HepG2 (cell line): ENCODE data around the gene CHST4. TPM values are rescaled to one million over a fixed set of nuclear protein-coding genes. Genes with fewer than 3 reads are reported as not detected.

Experiments used
- DMTF1 ChIP-seq: sonication (generic); formaldehyde crosslinking; IDR thresholded peaks from 2 replicates; pipeline ENCODE4 v1.4.0; 2020; ENCODE audit warnings: mild to moderate bottlenecking, missing genetic modification reagents
- ETS1 ChIP-seq: sonication (generic); formaldehyde crosslinking; IDR thresholded peaks from 2 replicates; pipeline ENCODE4 v1.4.0; 2020; ENCODE audit warnings: missing genetic modification reagents
- GLMP ChIP-seq: sonication (generic); formaldehyde crosslinking; IDR thresholded peaks from 2 replicates; pipeline ENCODE4 v1.9.0; 2021; ENCODE audit warnings: missing genetic modification reagents, mild to moderate bottlenecking, borderline replicate concordance
- IRF9 ChIP-seq: sonication (generic); formaldehyde crosslinking; IDR thresholded peaks from 2 replicates; pipeline ENCODE4 v1.8.0; 2022; ENCODE audit warnings: missing genetic modification reagents, mild to moderate bottlenecking, borderline replicate concordance
- JUN ChIP-seq: sonication (generic); formaldehyde crosslinking; IDR thresholded peaks from 2 replicates; pipeline ENCODE4 v1.4.0; 2020; ENCODE audit warnings: mild to moderate bottlenecking, missing genetic modification reagents
- JUND ChIP-seq: sonication (generic); formaldehyde crosslinking; IDR thresholded peaks from 2 replicates; pipeline ENCODE4 v1.8.0; 2022; ENCODE audit warnings: mild to moderate bottlenecking, missing genetic modification reagents
- KAT2B ChIP-seq: fragments of 150-350 bp; IDR thresholded peaks from 2 replicates; pipeline ENCODE4 v1.6.1; 2014; ENCODE audit warnings: low read depth, low read length, borderline replicate concordance
- KLF9 ChIP-seq: IDR thresholded peaks from 2 replicates; pipeline ENCODE4 v1.6.1; 2016; ENCODE audit warnings: low read depth
- PHF21A ChIP-seq: sonication (generic); formaldehyde crosslinking; IDR thresholded peaks from 2 replicates; pipeline ENCODE4 v1.5.0; 2020; ENCODE audit warnings: mild to moderate bottlenecking, missing genetic modification reagents
- RELA ChIP-seq: sonication (generic); formaldehyde crosslinking; IDR thresholded peaks from 2 replicates; pipeline ENCODE4 v1.4.0; 2020; ENCODE audit warnings: missing genetic modification reagents
- THRA ChIP-seq: sonication (generic); formaldehyde crosslinking; IDR thresholded peaks from 2 replicates; pipeline ENCODE4 v1.4.0; 2020; ENCODE audit warnings: missing genetic modification reagents, borderline replicate concordance
- ZNF234 ChIP-seq: sonication (generic); formaldehyde crosslinking; conservative IDR thresholded peaks from 2 replicates; pipeline ENCODE4 v1.5.1; 2020; ENCODE audit warnings: mild to moderate bottlenecking, missing genetic modification reagents
- ZNF496 ChIP-seq: sonication (generic); formaldehyde crosslinking; IDR thresholded peaks from 2 replicates; pipeline ENCODE4 v1.8.1; 2023; ENCODE audit warnings: mild to moderate bottlenecking, moderate library complexity, missing genetic modification reagents; ENCODE audit not compliant: insufficient replicate concordance
- ZNF557 ChIP-seq: sonication (generic); formaldehyde crosslinking; IDR thresholded peaks from 2 replicates; pipeline ENCODE4 v1.4.0; 2020; ENCODE audit warnings: missing genetic modification reagents
- ZNF567 ChIP-seq: sonication (generic); formaldehyde crosslinking; IDR thresholded peaks from 2 replicates; pipeline ENCODE4 v1.8.1; 2023; ENCODE audit warnings: mild to moderate bottlenecking, missing genetic modification reagents, borderline replicate concordance
- ZNF598 ChIP-seq: sonication (generic); formaldehyde crosslinking; IDR thresholded peaks from 2 replicates; pipeline ENCODE4 v1.5.1; 2020; ENCODE audit warnings: mild to moderate bottlenecking, missing genetic modification reagents, borderline replicate concordance
- ZNF839 ChIP-seq: sonication (generic); formaldehyde crosslinking; IDR thresholded peaks from 2 replicates; pipeline ENCODE4 v1.4.0; 2020; ENCODE audit warnings: missing genetic modification reagents, mild to moderate bottlenecking, borderline replicate concordance
- ZSCAN21 ChIP-seq: sonication (generic); formaldehyde crosslinking; IDR thresholded peaks from 2 replicates; pipeline ENCODE4 v1.8.0; 2022; ENCODE audit warnings: mild to moderate bottlenecking, missing genetic modification reagents, moderate library complexity, borderline replicate concordance
- polyA plus RNA-seq, 8 experiments: library from polyadenylated mRNA; depleted of rRNA in 3 of 8; stranded (reverse) in 7 of 8; unstranded in 1 of 8; fragments of >200 nt; fragmentation: Illumina TruSeq in 4 of 8; extraction: Trizol in 4 of 8; gene quantifications; 2 replicates each; pipeline versions ENCODE4 v1.2.1 to v1.2.3, GENCODE V29; 2011 to 2016; ENCODE audit warnings: low read depth in 4 of 8, missing spikeins in 1 of 8, mixed read lengths in 1 of 8; ENCODE audit not compliant: insufficient read depth in 1 of 8
- total RNA-seq, 5 experiments: library from RNA; depleted of rRNA; stranded (reverse); fragments of >200 nt; fragmentation: Illumina TruSeq; extraction: Trizol; gene quantifications; 2 replicates each; pipeline ENCODE4 v1.2.3, GENCODE V29; 2016; ENCODE audit warnings: low read depth in 1 of 5
- TF ChIP-seq, protein P1 (sequence below): sonication (generic); formaldehyde crosslinking; conservative IDR thresholded peaks from 2 replicates; pipeline ENCODE4 v1.4.0; 2020; ENCODE audit warnings: missing genetic modification reagents

Gene CHST4
- total and polyA plus RNA-seq, 2 of the 13 experiments (the other 11 are each of a cell fraction or from before 2014, with no cell fraction given) = not detected

DNA sequence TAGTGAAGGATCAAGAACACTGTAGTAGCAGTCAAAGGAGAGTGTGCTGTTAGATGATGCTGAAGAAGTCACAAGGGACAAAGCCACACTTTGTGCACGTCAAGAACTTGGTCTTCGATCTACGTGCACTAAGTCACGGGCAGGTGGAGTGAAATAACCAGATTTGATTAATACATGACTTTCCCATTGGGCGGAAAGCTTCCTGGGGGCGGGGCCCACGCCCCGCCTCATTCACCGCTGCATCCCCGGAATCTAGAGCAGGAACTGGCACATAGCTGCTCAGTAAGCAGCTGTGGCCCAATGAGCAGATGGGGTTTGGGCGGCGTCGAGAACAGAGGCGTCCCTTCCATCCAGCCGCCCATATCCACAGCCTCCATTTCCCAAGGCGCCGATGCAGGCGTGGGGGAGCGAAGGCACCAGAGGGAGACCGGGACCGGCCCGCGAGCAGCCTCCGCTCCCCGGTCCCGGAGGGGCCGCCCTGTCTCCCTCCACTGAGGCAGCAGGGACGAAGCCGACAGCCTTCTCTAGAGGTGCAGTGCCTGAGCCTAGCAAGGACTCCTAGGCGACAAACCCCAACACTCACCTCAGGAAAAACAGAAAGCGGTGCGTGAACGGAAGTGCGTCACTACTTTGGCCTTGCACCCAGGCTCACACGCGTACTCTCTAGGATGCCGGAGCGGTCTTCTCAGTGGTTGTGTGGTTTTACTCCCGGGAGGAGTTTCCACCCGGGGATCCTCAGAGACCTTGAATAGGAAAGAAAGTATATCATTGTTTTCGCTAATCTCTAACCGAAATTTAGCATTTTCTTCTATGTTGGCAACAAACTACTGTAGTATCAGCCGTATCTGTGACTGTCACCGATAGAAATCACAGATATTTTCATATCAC is 42.0 kb upstream of the CHST4 start (continued):
- TF ChIP-seq THRA (CRISPR knock-in tag) = 0 out of 2 replicates have a peak, but pooled peaks have one; percentile 34
- peak; percentile 60; the same call in 1 of the 2 replicates for TF ChIP-seq ZNF567 (CRISPR knock-in tag)
- TF ChIP-seq JUN = 0 out of 2 replicates have a peak, but pooled peaks have one; percentile 26
- no peak for TF ChIP-seq GLMP (CRISPR knock-in tag)
- no peak for TF ChIP-seq DMTF1
- peak; percentile 91; the same call in 1 of the 2 replicates for TF ChIP-seq ZNF839 (CRISPR knock-in tag)
- TF ChIP-seq ZNF557 (CRISPR knock-in tag) = no peak
- TF ChIP-seq KLF9 (CRISPR knock-in tag) = peak; percentile 67; the same call in 1 of the 2 replicates
- peak; percentile 89 for TF ChIP-seq PHF21A
- TF ChIP-seq ZNF496 = no peak
- peak; percentile 23; the same call in 1 of the 2 replicates for TF ChIP-seq JUND (CRISPR knock-in tag)
- TF ChIP-seq ETS1 = 0 out of 2 replicates have a peak, but pooled peaks have one; percentile 30
- TF ChIP-seq ZNF234 = no peak
- peak; percentile 84 for TF ChIP-seq ZSCAN21 (CRISPR knock-in tag)
- peak; percentile 92; the same call in 1 of the 2 replicates for TF ChIP-seq IRF9 (CRISPR knock-in tag)
- TF ChIP-seq, protein P1, sequence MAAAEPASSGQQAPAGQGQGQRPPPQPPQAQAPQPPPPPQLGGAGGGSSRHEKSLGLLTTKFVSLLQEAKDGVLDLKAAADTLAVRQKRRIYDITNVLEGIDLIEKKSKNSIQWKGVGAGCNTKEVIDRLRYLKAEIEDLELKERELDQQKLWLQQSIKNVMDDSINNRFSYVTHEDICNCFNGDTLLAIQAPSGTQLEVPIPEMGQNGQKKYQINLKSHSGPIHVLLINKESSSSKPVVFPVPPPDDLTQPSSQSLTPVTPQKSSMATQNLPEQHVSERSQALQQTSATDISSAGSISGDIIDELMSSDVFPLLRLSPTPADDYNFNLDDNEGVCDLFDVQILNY (CRISPR knock-in tag) = 0 out of 2 replicates have a peak, but pooled peaks have one; percentile 30
- TF ChIP-seq RELA (CRISPR knock-in tag) = no peak
- TF ChIP-seq ZNF598 (CRISPR knock-in tag) = peak; percentile 78; the same call in 1 of the 2 replicates
- no peak for TF ChIP-seq KAT2B
